GM21786 (cell line): ENCODE data around the gene AMBRA1.

Experiments used
- ATAC-seq: cut with Tn5 transposase; IDR thresholded peaks from one replicate; pipeline ENCODE4 v1.9.1; 2021; ENCODE audit not compliant: unreplicated experiment

Gene AMBRA1

GRCh38 chr11:46574656-46575055 is 19.2 kb downstream of the AMBRA1 start:
- ATAC-seq, result no peak

GRCh38 chr11:46570790-46571398 is 22.9 kb downstream of the AMBRA1 start:
- ATAC-seq, result no peak

- ATAC-seq, result no peak
These were observed 28.5 kb downstream of the AMBRA1 start for GRCh38 chr11:46565232-46565840.

DNA sequence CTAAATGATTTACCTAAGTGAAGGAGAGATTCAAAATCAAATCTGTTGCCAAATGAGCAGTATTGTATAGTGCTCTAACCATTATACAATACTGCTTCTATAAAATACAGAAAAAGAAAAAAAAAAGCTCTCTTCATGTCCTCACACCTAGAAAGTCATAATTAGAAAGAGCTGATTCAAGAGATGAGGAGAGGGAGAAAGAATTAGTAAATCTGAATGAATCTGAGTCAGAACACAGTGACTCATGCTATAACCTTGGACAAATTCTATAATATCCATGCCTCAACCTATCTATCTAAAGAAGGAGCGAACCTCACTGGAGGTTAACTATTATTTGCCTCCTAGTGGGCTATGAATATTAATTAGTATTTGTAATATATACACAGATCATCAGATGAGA is 29.4 kb downstream of the AMBRA1 start:
- ATAC-seq, result no peak

- no peak for ATAC-seq
These were observed 31.3 kb downstream of the AMBRA1 start for GRCh38 chr11:46562527-46562926.

DNA sequence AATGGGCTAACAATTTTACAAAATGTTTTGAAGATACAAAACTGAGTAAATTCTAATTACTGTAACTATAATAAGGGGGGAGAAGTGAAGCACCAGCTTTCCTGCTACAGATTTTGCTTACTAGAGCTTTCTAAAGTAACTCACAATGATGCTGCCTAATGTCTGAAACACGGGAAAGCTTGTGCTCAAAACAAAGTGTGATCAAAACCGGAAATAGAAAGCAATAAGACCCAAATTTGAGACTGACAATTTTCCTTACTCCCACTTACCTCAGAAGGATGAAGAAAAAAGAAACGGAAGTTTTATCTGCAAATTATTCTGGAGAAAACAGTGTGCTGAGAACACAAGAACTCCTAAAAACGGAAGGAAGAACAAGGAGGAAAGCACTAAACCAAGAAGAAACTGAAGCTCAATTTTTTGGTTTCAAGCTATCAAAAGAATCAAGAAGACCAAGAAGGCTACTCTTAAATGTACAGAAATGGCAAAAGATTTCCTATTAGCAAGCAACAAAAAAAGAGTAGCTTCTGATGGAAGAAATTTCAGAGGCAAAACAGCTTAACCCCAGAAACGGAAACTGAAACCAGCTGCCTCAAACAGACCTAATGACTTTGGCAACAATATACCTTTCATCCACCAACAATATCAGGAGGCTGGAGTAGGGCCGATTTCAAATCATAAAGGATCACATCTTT is 33.4 kb downstream of the AMBRA1 start:
- no peak for ATAC-seq

DNA sequence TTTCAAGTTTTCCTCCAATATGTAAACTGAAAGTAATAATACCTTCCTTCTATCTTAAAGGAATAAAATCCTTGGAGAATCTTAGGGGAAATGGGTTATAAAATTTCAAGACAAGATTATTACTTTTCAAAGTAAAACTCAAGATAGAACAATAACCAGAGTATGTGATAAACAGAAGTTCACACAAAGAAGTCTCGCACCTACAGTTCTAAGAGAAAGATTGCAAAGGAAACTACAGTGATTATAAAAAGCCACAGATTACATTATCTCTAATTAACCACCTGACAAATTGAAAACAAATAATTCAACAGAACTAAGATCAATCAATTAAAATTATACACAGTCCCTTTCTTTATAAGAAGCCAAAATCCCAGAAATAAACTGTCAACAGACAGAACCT is 34.0 kb downstream of the AMBRA1 start:
- ATAC-seq, result no peak

DNA sequence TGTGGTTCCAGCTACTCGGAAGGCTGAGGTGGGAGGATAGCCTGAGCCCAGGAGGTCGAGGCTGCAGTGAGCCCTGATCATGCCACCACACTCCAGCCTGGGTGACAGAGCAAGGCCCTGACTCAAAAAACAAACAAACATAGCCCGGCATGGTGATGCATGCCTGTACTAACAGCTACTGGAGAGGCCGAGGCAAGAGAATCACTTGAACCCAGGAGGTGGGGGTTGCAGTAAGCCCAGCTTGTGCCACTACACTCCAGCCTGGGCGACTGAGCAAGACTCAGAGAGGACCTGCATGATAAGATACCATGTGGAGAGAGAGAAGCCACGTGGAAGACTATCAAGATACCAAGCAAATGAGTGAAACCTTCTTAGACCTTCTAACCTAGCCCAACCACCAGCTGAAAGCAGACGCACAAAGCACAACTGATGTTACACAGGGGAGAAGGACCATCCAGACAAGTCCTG is 36.1 kb downstream of the AMBRA1 start:
- ATAC-seq, result no peak

GRCh38 chr11:46555267-46556054 is 38.4 kb downstream of the AMBRA1 start:
- peak; percentile 65 for ATAC-seq

GRCh38 chr11:46554213-46555147 is 39.3 kb downstream of the AMBRA1 start:
- no peak for ATAC-seq

DNA sequence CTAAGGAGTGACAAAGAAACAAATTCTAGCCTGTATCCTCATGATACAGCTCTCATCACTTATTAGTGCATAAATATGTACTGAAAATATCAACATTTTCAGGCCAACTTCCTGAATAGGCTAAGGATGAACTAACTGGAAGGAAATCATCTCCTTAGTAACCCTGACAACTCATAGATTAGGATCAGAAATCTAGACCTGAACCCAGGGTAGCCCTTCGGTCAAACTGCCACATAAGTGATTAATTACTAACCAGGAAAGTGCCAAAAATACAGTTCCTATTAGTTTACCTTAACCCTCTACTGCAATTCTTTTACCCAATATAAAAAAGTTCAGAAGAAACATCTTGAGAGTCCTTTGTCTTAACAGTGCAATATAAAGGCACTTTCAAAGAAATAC is 40.0 kb downstream of the AMBRA1 start:
- no peak for ATAC-seq

GRCh38 chr11:46551261-46551660 is 42.6 kb downstream of the AMBRA1 start:
- no peak for ATAC-seq

DNA sequence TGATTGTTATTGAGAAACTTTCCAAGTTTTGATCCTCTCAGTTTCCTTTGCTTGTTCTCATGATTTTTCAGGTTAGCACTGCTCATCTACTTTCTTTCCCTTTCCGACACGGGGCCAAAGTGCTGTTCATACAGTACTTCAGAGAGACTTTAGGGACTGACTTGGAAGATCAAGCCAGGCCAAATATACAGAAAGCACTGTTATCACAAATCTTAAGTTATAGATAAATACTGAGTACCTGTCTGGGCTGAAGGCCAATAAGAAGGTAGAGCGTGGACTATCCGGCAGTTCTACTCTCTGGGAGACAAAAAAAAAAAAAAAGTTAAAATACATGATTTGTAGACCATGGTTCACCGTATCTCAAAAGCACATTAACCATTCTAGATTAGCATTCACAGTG is 46.2 kb downstream of the AMBRA1 start:
- ATAC-seq, result no peak

DNA sequence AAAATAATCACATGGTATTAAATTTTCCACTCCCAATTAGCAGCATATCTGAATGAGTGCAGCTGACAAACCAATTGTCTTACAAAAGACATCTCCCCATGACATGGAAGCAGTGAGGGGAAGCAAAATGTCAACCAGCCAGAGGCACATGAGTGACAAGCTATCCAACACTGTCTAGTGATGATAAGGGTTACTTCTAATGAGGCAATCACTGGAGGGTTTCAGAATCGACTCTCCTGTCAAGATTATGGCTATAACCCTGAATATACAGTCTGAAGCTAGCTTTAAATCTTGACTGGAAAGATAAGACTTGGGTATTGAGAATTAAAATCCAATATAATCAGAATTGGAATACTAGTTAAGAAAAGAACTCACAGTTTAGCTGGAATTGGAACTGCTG is 50.3 kb downstream of the AMBRA1 start:
- no peak for ATAC-seq

- ATAC-seq, result no peak
These were observed 52.0 kb downstream of the AMBRA1 start for GRCh38 chr11:46541593-46542371.

DNA sequence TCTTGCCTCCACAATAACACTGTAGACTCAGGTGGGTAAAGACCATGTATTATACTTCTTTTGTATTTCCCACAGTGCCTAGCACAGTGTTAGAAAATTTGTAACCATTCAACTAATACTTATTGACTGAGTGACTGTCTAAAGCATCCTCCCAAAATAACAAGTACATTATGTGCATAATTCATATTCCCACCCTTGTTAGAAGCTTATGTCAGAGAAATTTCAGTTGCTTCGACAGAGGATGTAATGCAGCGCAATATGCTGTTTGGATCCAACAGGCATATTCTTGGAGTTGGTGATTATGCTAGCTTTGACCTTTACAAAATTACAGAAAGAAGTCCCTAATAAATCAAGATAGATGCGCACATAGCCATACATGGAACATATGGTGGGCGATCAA is 53.0 kb downstream of the AMBRA1 start:
- no peak for ATAC-seq

- no peak for ATAC-seq
These were observed 56.1 kb downstream of the AMBRA1 start for GRCh38 chr11:46537537-46538295.

- ATAC-seq, result no peak
These were observed 56.7 kb downstream of the AMBRA1 start for GRCh38 chr11:46537121-46537520.

GRCh38 chr11:46535688-46536087 is 58.1 kb downstream of the AMBRA1 start:
- ATAC-seq, result no peak
